Naive thymus-derived CD4-positive, alpha-beta T cell (primary cell): ENCODE results near the gene IRF7. TPM values are rescaled to one million over a fixed set of nuclear protein-coding genes. Genes with fewer than 3 reads are reported as not detected.
A peak's percentile ranks its signal among the peaks of the same experiment; 100 is the strongest.

Source experiments
- ATAC-seq: fragments of 150-1000 bp; cut with Tn5 transposase; 2 replicates; pipeline ENCODE4 v1.10.0; 2021; ENCODE audit warnings: mild to moderate bottlenecking, moderate library complexity
- CTCF ChIA-PET: fragments of 350-600 bp; sonication (Branson Sonifier 250); formaldehyde crosslinking; loops from one replicate; lab custom pipeline; 2021; ENCODE audit warnings: antibody characterized with exemption; lab: Charles Lee
- POLR2A ChIA-PET: fragments of 350-600 bp; sonication (Branson Sonifier 250); formaldehyde crosslinking; loops from one replicate; lab custom pipeline; 2021; ENCODE audit warnings: antibody characterized with exemption, inconsistent platforms; lab: Charles Lee
- DNase-seq, 9 donors: peaks; one replicate each; pipeline versions ENCODE4 v3.0.0 to v3.0.0-alpha.2; 2020 to 2022; ENCODE audit warnings: mixed read lengths in 1 of 9
- H3K27ac ChIP-seq: one replicate; pipeline ENCODE4 v1.7.0; 2013; ENCODE audit warnings: mild to moderate bottlenecking, low read depth, low read length, moderate library complexity
- H3K27me3 ChIP-seq, 2 donors: one replicate each; pipeline ENCODE4 v1.7.0; 2013; ENCODE audit warnings: low read length in 2 of 2, mild to moderate bottlenecking in 2 of 2, moderate library complexity in 2 of 2; ENCODE audit not compliant: control insufficient read depth in 2 of 2, insufficient read depth in 2 of 2
- H3K36me3 ChIP-seq, 3 experiments: 1 replicate in 2 of 3; 2 replicates in 1 of 3; pipeline ENCODE4 v1.7.0; 2013; ENCODE audit warnings: low read length in 3 of 3, mild to moderate bottlenecking in 3 of 3, moderate library complexity in 1 of 3; ENCODE audit not compliant: insufficient read depth in 3 of 3, control insufficient read depth in 2 of 3
- H3K4me1 ChIP-seq, 2 donors: one replicate each; pipeline ENCODE4 v1.7.0; 2013; ENCODE audit warnings: low read length in 2 of 2, mild to moderate bottlenecking in 2 of 2, moderate library complexity in 1 of 2; ENCODE audit not compliant: control insufficient read depth in 2 of 2, insufficient read depth in 2 of 2
- H3K4me3 ChIP-seq: 2 replicates; pipeline ENCODE4 v1.7.0; 2013; ENCODE audit warnings: mild to moderate bottlenecking, low read length
- H3K9me3 ChIP-seq, 3 experiments: 1 replicate in 2 of 3; 2 replicates in 1 of 3; pipeline ENCODE4 v1.7.0; 2013; ENCODE audit warnings: low read length in 3 of 3; ENCODE audit not compliant: control insufficient read depth in 2 of 3
- H3K27ac Mint-ChIP-seq, 9 donors: one replicate each; pipeline ENCODE4 v1.8.0; 2020 to 2022; ENCODE audit warnings: mixed read lengths in 9 of 9, mild to moderate bottlenecking in 8 of 9, moderate library complexity in 5 of 9, inconsistent platforms in 2 of 9
- H3K27me3 Mint-ChIP-seq, 5 donors: one replicate each; pipeline ENCODE4 v1.8.0; 2021 to 2022; ENCODE audit warnings: mixed read lengths in 5 of 5, mild to moderate bottlenecking in 1 of 5
- H3K36me3 Mint-ChIP-seq, 5 donors: one replicate each; pipeline ENCODE4 v1.8.0; 2020 to 2022; ENCODE audit warnings: mixed read lengths in 5 of 5, mild to moderate bottlenecking in 3 of 5, inconsistent platforms in 1 of 5
- H3K4me1 Mint-ChIP-seq, 7 donors: one replicate each; pipeline ENCODE4 v1.8.0; 2020 to 2022; ENCODE audit warnings: mixed read lengths in 7 of 7, mild to moderate bottlenecking in 3 of 7, inconsistent platforms in 1 of 7
- H3K4me3 Mint-ChIP-seq, 10 donors: one replicate each; pipeline ENCODE4 v1.8.0; 2020 to 2022; ENCODE audit warnings: mild to moderate bottlenecking in 10 of 10, mixed read lengths in 10 of 10, moderate library complexity in 6 of 10, inconsistent platforms in 2 of 10
- H3K9me3 Mint-ChIP-seq, 11 donors: one replicate each; pipeline ENCODE4 v1.8.0; 2020 to 2022; ENCODE audit warnings: mixed read lengths in 11 of 11, mild to moderate bottlenecking in 4 of 11, inconsistent platforms in 1 of 11, moderate library complexity in 1 of 11
- intact Hi-C, 2 donors: fragments of 100-400 bp; cut with micrococcal nuclease; formaldehyde crosslinking; loops; one replicate each; pipeline ENCODE4 v1.15.1; 2023
- polyA plus RNA-seq, 2 donors: library from polyadenylated mRNA; unstranded; fragments of 300-500 nt; fragmentation: Illumina TruSeq; gene quantifications; one replicate each; pipeline ENCODE4 v1.2.3, GENCODE V29; 2021
- total RNA-seq, 6 experiments: library from RNA in 5 of 6; stranded (reverse) in 5 of 6; gene quantifications; 1 replicate in 5 of 6; 2 replicates in 1 of 6; pipeline ENCODE4 v1.2.3 and lab custom pipeline; 2021 to 2026

The IRF7 gene
- total RNA-seq (100 to 1,000 TPM in 1 of 5 experiments, 10 to 100 TPM in 4; 57.0 to 134 (median 64.6) TPM), polyA plus RNA-seq (10 to 100 TPM; 25.9 to 50.0 TPM), total RNA-seq (lab: John Stamatoyannopoulos, UW) (86.7 reads per million, percentile 82 among the genes with 10 or more reads in this experiment)

DNA sequence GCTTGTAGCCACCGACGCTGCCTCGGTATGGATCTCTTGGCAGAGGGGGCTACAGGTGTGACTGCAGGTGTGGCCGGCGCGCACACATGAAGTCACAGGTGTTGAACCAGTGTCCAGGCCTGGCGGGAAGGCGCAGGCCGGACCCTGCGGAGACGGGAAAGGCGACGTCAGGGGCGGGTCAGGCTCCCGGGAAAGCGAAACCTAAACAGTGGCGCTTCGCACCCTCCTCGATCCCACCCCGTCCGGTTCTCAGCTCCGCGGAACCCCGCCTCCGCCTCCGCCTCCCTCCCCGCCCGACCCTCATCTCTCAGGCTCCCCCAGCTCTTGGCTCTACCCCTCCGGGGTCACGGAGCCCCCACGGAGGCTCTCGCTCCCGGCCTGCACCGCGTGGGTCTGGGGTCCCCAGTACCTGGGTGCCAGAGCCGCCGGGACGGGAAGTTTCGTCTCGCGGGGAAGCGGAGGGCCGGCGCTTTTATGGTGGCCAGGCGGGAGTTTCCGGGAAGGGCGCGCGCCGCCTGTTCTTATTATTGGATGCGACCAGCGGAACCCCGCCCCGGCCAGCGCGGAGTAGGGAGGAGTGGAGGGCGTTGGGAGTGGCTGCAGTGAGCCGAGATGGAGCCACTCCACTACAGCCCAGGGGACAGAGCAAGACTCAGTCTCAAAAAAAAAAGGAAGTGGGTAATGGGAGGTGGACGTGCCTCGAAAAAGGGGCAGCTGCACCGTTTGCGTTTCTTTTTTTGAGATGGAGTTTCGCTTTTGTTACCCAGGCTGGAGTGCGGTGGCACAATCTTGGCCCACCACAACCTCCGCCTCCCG lies at the start of gene IRF7:
Gene IRF7 (minus strand): TSS at position 447 of the 816 bp plus-strand sequence. CDS start 586 bp downstream, outside the sequence.
- Histone ChIP-seq H3K27me3 (no peaks in the 10 kb centered on the region), H3K27ac (peak within 1 kb of the TSS; percentile 95), H3K9me3 (no peaks in the 10 kb centered on the region), H3K4me3 (peak within 1 kb of the TSS; percentile 97), H3K36me3 (peaks cover 0 to 34% (median 17%) of the 10 kb centered on the region in 3 experiments), H3K4me1 (peaks cover 8 to 22% of the 10 kb centered on the region in 2 donors)
- Mint-ChIP-seq H3K27me3 (no peaks in the 10 kb centered on the region), H3K9me3 (peaks cover 0 to 2% (median 0%) of the 10 kb centered on the region in 11 donors), H3K27ac (peak within 1 kb of the TSS; percentile 83 to 97 (median 93)), H3K36me3 (peaks cover 0 to 13% (median 0%) of the 10 kb centered on the region in 5 donors), H3K4me3 (peak within 1 kb of the TSS; percentile 80 to 94 (median 92)), H3K4me1 (peaks cover 0 to 22% (median 15%) of the 10 kb centered on the region in 7 donors)
- DNase-seq (peak; percentile 70 to 91 (median 76)), ATAC-seq (peak; percentile 91)
- intact Hi-C loops: loop anchor here (1.0 to 2.0 kb wide), 8 partner anchors 27 to 194 kb away; partner anchors contain the start of genes DEAF1 (in 2 of the 2), TMEM80 (in 2 of the 2), LMNTD2 (in 1 of the 2) and PHRF1 (in 1 of the 2)
- POLR2A ChIA-PET: interaction anchor here (0.6 to 1.5 kb wide), 11 partner anchors 15 to 408 kb away, joined by 3 to 6 read pairs (median 3); partner anchors contain the start of genes BET1L, HRAS, PHRF1 and RIC8A
- CTCF ChIA-PET: interaction anchor here (0.6 kb wide), 1 partner anchor 1037 kb away, joined by 3 read pairs; no protein-coding TSS in a partner anchor

DNA sequence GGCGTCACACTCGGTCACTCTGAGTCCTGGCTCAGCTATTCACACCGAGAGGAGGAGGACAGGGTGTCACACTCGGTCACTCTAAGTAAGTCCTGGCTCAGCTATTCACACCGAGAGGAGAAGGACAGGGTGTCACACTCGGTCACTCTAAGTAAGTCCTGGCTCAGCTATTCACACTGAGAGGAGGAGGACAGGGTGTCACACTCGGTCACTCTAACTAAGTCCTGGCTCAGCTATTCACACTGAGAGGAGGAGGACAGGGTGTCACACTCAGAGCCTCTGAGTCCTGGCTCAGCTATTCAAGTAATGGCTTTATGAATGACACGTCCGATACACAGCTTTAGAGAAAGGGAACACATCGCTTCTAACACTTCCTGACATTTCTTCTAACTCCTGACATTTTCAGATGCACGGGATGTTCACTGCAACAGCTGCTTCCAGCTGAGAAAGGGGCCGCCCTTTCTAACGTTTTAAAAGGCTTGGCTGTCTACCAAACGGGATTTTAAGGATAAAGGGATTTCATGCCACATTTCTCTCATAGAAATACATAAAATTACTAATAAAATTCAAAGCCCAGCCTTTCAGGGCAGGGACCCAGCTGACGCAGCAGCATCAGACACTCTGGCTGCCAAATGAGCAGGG lies 49.4 kb upstream of the IRF7 start:
- no peaks in the 10 kb centered on the region for H3K9me3 Mint-ChIP-seq
- DNase-seq (no peak), ATAC-seq (no peak)
- POLR2A ChIA-PET: no interaction called here
- H3K27me3 Mint-ChIP-seq: no peaks in the 10 kb centered on the region
- H3K27me3 ChIP-seq: no peaks in the 10 kb centered on the region
- peaks cover 0 to 31% (median 0%) of the 10 kb centered on the region in 3 experiments for H3K36me3 ChIP-seq
- no peak overlapping the region for H3K4me3 ChIP-seq
- H3K27ac Mint-ChIP-seq: peak overlapping the region in 1 of 9 donors; percentile 87
- no peaks in the 10 kb centered on the region for H3K9me3 ChIP-seq
- peaks cover 0 to 7% (median 2%) of the 10 kb centered on the region in 7 donors for H3K4me1 Mint-ChIP-seq
- H3K36me3 Mint-ChIP-seq: peaks cover 0 to 8% (median 0%) of the 10 kb centered on the region in 5 donors
- peak overlapping the region in 1 of 10 donors; percentile 32 for H3K4me3 Mint-ChIP-seq
- no peaks in the 10 kb centered on the region for H3K4me1 ChIP-seq
- CTCF ChIA-PET: interaction anchor here (0.7 to 1.4 kb wide), 2 partner anchors 46 to 56 kb away, joined by 3 read pairs; no protein-coding TSS in a partner anchor
- no peak overlapping the region for H3K27ac ChIP-seq
- intact Hi-C loops: no loop called here

DNA sequence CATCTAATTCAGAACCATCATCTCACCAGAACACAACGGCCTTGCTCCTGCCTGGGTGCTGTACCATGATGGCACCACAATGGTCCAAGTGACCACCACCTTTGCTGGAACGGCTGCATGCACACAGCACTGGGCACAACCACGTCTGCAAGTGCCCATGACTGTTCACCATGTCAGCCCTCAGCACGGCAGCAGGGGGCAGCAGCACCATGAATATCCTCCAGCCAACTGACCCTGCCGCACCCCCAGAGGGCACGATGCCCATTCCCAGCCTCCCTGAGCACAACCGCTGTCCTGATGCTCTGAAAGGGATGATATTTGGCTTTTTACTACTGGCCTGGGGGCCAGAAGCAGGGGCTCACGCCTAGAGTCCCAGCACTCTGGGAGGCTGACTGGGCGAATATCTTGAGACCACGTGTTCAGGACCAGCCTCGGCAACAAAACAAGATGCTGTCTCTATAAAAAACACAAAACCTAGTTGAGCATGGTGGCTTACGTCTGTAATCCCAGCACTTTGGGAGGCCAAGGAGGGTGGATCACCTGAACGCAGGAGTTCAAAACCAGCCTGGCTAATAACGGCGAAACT lies 47.0 kb upstream of the IRF7 start:
- Mint-ChIP-seq H3K9me3 (no peaks in the 10 kb centered on the region), H3K36me3 (peaks cover 0 to 16% (median 0%) of the 10 kb centered on the region in 5 donors), H3K27me3 (no peaks in the 10 kb centered on the region), H3K27ac (peak overlapping the region in 1 of 9 donors; percentile 46), H3K4me3 (no peak overlapping the region), H3K4me1 (peaks cover 0 to 7% (median 2%) of the 10 kb centered on the region in 7 donors)
- CTCF ChIA-PET: interaction anchor here (0.7 to 1.9 kb wide), 4 partner anchors 55 to 103 kb away, joined by 3 to 10 read pairs (median 4); no protein-coding TSS in a partner anchor
- no peak overlapping the region for H3K27ac ChIP-seq
- intact Hi-C loops: loop anchor here (1.0 to 2.0 kb wide), 4 partner anchors 34 to 103 kb away; no protein-coding TSS in a partner anchor
- no peaks in the 10 kb centered on the region for H3K4me1 ChIP-seq
- POLR2A ChIA-PET: no interaction called here
- H3K9me3 ChIP-seq: no peaks in the 10 kb centered on the region
- peak; percentile 86 for ATAC-seq
- H3K36me3 ChIP-seq: peaks cover 0 to 52% (median 0%) of the 10 kb centered on the region in 3 experiments
- DNase-seq: peak in 6 of 9 donors; percentile 24 to 48 (median 32)
- H3K4me3 ChIP-seq: no peak overlapping the region
- no peaks in the 10 kb centered on the region for H3K27me3 ChIP-seq

DNA sequence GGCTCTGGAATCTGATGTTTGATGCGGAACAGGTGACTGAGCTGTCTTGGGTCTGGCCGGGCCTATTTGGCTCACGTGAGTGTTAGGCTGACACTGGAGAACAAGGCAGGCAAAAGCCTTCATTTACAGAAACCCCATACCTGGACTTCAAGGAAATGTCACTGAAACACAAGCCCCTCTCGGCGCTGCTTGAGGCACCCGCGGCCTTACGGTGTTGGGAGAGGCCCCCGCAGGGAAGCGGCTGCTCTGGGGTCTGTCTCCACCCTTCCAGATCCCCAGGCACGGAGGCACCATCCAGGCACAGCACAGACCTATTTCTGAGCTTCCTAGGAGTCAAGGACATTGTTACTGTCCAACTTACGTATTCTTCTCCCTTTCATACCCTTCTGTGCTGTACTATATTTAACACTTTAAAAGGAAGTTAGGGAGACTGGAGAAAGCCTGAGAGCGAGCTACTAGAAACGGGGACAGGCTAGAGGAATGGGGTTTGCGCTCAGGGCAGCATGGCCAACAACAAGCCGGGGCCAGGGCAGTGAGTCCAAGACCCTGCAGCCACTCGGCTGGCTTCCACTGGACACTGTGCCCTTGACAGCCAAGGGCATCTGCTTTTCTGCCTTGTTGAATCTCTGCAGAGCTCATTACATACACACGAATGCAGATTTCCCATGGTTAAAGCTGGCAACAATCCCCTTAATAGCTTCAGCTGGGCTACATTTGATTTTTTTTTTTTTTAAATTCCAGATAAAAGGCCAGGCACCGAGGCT lies 45.1 kb upstream of the IRF7 start:
- Histone ChIP-seq H3K9me3 (no peaks in the 10 kb centered on the region), H3K4me3 (no peak overlapping the region), H3K4me1 (no peaks in the 10 kb centered on the region), H3K27ac (no peak overlapping the region), H3K36me3 (peaks cover 0 to 45% (median 0%) of the 10 kb centered on the region in 3 experiments), H3K27me3 (no peaks in the 10 kb centered on the region)
- ATAC-seq: no peak
- H3K27me3 Mint-ChIP-seq: no peaks in the 10 kb centered on the region
- intact Hi-C loops: no loop called here
- H3K36me3 Mint-ChIP-seq: peaks cover 0 to 20% (median 0%) of the 10 kb centered on the region in 5 donors
- no peaks in the 10 kb centered on the region for H3K9me3 Mint-ChIP-seq
- no peak overlapping the region for H3K4me3 Mint-ChIP-seq
- ChIA-PET CTCF (interaction anchor here (0.6 to 1.9 kb wide), 3 partner anchors 53 to 70 kb away, joined by 3 to 10 read pairs (median 3); no protein-coding TSS in a partner anchor), POLR2A (no interaction called here)
- no peak overlapping the region for H3K27ac Mint-ChIP-seq
- DNase-seq: no peak
- peaks cover 0 to 7% (median 0%) of the 10 kb centered on the region in 7 donors for H3K4me1 Mint-ChIP-seq

DNA sequence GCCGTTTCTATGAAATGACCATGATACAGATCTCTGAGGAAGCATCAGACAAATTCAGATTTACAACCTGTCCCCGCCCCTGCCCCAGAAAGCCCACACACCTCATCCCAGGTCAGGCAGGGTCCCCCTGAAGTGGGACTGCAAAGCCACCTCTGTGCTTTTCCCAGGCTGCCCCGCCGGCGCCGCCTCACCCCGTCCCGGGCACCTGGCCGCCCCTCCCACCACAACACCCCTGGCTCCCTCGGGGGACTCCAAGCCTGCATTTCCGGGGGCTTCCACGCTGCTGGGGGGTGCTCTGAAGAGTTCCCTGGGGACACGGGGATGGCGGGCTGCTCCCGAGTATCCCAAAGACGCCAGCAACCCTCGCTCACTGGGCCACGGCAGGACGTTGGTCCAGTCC lies 44.5 kb upstream of the IRF7 start:
- Mint-ChIP-seq H3K4me3 (no peak overlapping the region), H3K27me3 (no peaks in the 10 kb centered on the region), H3K27ac (no peak overlapping the region), H3K36me3 (peaks cover 0 to 16% (median 0%) of the 10 kb centered on the region in 5 donors), H3K9me3 (no peaks in the 10 kb centered on the region), H3K4me1 (peaks cover 0 to 7% (median 0%) of the 10 kb centered on the region in 7 donors)
- Histone ChIP-seq H3K36me3 (peaks cover 0 to 46% (median 0%) of the 10 kb centered on the region in 3 experiments), H3K9me3 (no peaks in the 10 kb centered on the region), H3K27me3 (no peaks in the 10 kb centered on the region), H3K4me1 (no peaks in the 10 kb centered on the region), H3K27ac (no peak overlapping the region), H3K4me3 (no peak overlapping the region)
- intact Hi-C loops: no loop called here
- POLR2A ChIA-PET: no interaction called here
- CTCF ChIA-PET: no interaction called here
- ATAC-seq (no peak), DNase-seq (no peak)
